Mesothelial cell of epicardium (in vitro differentiated cells): ENCODE results near the gene RAB23. TPM values are rescaled to one million over a fixed set of nuclear protein-coding genes. Genes with fewer than 3 reads are reported as not detected.

Experiments
- DNase-seq, 2 experiments: peaks; one replicate each; pipeline ENCODE4 v3.0.0; 2021; ENCODE audit warnings: low spot score in 2 of 2; ENCODE audit not compliant: unreplicated experiment in 2 of 2
- H3K27ac Mint-ChIP-seq: 2 replicates; pipeline ENCODE4 v1.8.0; 2021; ENCODE audit warnings: mixed read lengths
- H3K27me3 Mint-ChIP-seq: 2 replicates; pipeline ENCODE4 v1.8.0; 2021; ENCODE audit warnings: low read depth, mixed read lengths
- H3K36me3 Mint-ChIP-seq: 2 replicates; pipeline ENCODE4 v1.8.0; 2021; ENCODE audit warnings: mixed read lengths
- H3K4me1 Mint-ChIP-seq: 2 replicates; pipeline ENCODE4 v1.8.0; 2021; ENCODE audit warnings: mixed read lengths
- H3K4me3 Mint-ChIP-seq: 2 replicates; pipeline ENCODE4 v1.8.0; 2021; ENCODE audit warnings: mild to moderate bottlenecking, moderate library complexity, mixed read lengths
- H3K9me3 Mint-ChIP-seq: 2 replicates; pipeline ENCODE4 v1.8.0; 2021; ENCODE audit warnings: mixed read lengths
- total RNA-seq: library from RNA; stranded (reverse); gene quantifications from 3 replicates; pipeline ENCODE4 v1.2.1, GENCODE V29; 2021
- TF ChIP-seq, protein P1 (sequence below): fragments of 200-600 bp; sonication (generic); IDR thresholded peaks from one replicate; pipeline ENCODE4 v1.5.0; 2021; ENCODE audit warnings: antibody characterized with exemption; ENCODE audit not compliant: unreplicated experiment

Gene RAB23
- total RNA-seq, 1 donor from 2014 or later, result 16.1 TPM

- no peaks in the 10 kb centered on the region for H3K9me3 Mint-ChIP-seq
- TF ChIP-seq, protein P1, sequence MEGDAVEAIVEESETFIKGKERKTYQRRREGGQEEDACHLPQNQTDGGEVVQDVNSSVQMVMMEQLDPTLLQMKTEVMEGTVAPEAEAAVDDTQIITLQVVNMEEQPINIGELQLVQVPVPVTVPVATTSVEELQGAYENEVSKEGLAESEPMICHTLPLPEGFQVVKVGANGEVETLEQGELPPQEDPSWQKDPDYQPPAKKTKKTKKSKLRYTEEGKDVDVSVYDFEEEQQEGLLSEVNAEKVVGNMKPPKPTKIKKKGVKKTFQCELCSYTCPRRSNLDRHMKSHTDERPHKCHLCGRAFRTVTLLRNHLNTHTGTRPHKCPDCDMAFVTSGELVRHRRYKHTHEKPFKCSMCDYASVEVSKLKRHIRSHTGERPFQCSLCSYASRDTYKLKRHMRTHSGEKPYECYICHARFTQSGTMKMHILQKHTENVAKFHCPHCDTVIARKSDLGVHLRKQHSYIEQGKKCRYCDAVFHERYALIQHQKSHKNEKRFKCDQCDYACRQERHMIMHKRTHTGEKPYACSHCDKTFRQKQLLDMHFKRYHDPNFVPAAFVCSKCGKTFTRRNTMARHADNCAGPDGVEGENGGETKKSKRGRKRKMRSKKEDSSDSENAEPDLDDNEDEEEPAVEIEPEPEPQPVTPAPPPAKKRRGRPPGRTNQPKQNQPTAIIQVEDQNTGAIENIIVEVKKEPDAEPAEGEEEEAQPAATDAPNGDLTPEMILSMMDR, result no peak
- no peak overlapping the region for H3K27ac Mint-ChIP-seq
- H3K4me1 Mint-ChIP-seq, result peaks cover 16% of the 10 kb centered on the region
- H3K27me3 Mint-ChIP-seq, result no peaks in the 10 kb centered on the region
- H3K4me3 Mint-ChIP-seq, result no peak overlapping the region
- DNase-seq, result no peak
- no peaks in the 10 kb centered on the region for H3K36me3 Mint-ChIP-seq
Measured at GRCh38 chr6:57256541-57256940, 34.4 kb upstream of the RAB23 start.

DNA sequence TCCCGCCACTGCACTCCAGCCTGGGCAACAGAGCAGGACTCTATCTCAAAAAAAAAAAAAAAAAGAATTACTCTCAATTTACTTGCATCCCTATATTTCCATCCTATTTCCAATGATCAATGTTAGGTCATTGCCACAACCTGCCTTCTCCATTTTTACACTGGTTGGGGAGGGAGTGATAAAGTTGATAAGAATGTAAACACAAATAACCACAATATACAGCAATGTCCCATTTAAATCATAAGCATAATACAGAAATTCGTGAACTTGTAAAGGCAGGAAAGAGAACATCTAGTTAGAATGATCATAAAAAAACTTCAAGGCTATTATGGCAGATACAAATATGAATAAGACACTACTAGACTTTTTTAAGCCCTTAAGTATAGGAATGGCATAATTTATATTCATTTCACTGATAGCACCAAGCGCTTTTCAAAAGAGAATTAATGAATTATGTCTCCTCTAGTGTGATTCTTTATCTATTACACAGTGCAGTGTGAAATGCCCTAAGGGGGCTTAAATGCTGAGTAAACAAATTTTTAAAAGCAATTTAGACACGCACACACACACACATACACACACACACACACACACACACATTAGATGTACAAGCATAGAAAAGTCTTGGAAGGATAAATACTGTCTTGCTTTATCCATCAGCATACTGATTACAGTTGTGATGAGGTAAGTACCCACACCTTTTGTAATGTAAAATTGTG is 33.5 kb upstream of the RAB23 start:
- TF ChIP-seq, protein P1, result no peak
- no peak overlapping the region for H3K27ac Mint-ChIP-seq

DNA sequence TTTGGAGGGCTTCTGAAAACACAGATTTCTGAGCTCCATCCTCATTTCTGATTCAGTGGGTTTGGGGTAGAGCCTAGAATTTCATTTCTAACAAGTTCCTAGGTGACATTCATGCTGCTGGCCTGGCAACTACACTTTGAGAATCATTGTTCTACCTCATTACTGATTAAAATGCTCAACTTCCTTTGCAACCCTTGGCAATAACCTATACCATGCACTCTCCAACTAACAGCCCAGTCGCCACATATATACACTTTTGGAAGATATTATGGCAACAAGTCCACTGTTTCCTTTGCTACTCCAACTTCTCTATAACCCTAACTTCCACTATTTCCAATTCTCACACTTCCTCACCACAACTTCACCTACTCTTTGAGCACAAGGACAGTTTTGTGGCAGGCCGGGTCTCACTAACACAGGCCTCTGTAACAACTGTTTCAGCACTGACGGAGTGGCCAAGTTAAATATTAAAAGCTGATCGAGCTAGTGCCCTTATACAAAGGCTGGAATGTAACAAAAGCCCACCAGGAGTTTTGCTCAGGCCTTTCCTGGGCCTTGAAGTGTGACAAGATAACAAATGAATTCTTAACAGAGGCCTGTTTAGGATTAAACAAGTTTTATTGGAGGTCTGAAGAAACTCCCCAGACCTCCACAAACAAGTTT is 32.1 kb upstream of the RAB23 start:
- Mint-ChIP-seq H3K27me3 (no peaks in the 10 kb centered on the region), H3K27ac (no peak overlapping the region), H3K4me1 (peaks cover 16% of the 10 kb centered on the region), H3K4me3 (no peak overlapping the region), H3K36me3 (no peaks in the 10 kb centered on the region), H3K9me3 (no peaks in the 10 kb centered on the region)
- DNase-seq, result no peak
- TF ChIP-seq, protein P1, result no peak

More for the DNA sequence above, 33.5 kb upstream of the RAB23 start:
- peaks cover 16% of the 10 kb centered on the region for H3K4me1 Mint-ChIP-seq
- no peak overlapping the region for H3K4me3 Mint-ChIP-seq
- H3K9me3 Mint-ChIP-seq, result no peaks in the 10 kb centered on the region
- DNase-seq, result no peak
- no peaks in the 10 kb centered on the region for H3K27me3 Mint-ChIP-seq
- no peaks in the 10 kb centered on the region for H3K36me3 Mint-ChIP-seq

DNA sequence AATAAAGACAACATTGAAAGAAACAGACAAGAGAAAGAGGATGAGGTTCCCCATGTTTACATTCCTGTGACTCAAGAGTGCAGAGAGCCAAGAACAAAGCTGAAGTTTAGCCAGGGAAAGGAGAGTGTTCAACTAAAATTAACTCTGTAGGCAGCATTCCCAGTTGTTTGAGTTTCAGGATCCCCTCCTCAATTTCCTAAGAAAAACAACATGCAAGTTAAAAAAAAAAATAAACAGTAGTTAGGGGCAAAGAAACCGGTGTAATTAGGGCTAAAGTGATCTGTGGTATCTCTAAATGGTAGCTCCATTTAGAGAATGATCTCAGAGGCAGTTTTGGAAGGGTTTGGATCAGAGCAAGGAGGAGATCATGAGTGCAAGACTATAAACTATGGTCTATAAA is 30.9 kb upstream of the RAB23 start:
- no peak for DNase-seq
- Mint-ChIP-seq H3K4me1 (peaks cover 15% of the 10 kb centered on the region), H3K27me3 (no peaks in the 10 kb centered on the region), H3K36me3 (no peaks in the 10 kb centered on the region), H3K9me3 (no peaks in the 10 kb centered on the region), H3K4me3 (no peak overlapping the region), H3K27ac (no peak overlapping the region)
- TF ChIP-seq, protein P1, result no peak

DNA sequence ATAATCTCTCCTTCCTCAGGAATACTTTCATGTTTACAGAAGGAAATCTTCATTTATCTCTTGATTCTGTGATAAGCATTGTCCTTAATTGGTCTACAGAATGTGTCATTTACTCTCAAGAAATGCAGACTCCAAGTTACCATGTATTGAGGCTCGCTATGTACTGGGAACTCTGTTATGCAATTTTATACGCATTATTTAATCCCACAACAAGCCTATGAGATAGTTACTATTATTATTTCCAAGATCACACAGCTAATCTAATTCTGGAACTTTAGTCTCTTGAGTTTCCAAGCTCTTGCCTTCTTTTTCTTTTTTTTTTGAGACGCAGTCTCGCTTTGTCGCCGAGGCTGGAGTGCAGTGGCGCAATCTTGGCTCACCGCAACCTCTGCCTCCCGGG is 30.0 kb upstream of the RAB23 start:
- Mint-ChIP-seq H3K36me3 (no peaks in the 10 kb centered on the region), H3K4me3 (no peak overlapping the region), H3K27ac (no peak overlapping the region), H3K4me1 (peaks cover 11% of the 10 kb centered on the region), H3K9me3 (no peaks in the 10 kb centered on the region), H3K27me3 (no peaks in the 10 kb centered on the region)
- no peak for DNase-seq
- TF ChIP-seq, protein P1, result no peak
